HG03095 (cell line): ENCODE results near the gene TMEM273.

Source experiments
- ATAC-seq: cut with Tn5 transposase; IDR thresholded peaks from one replicate; pipeline ENCODE4 v1.9.1; 2021; ENCODE audit warnings: moderate library complexity; ENCODE audit not compliant: unreplicated experiment

The TMEM273 gene

GRCh38 chr10:49187950-49188761, at the start of gene TMEM273:
TMEM273 (minus strand) TSS chr10:49188391; CDS start chr10:49188336, 55 bp downstream.
- peak; percentile 78 for ATAC-seq

GRCh38 chr10:49237985-49238384, 49.8 kb upstream of the TMEM273 start:
- ATAC-seq, result no peak

- ATAC-seq, result no peak
These were observed 47.2 kb upstream of the TMEM273 start for GRCh38 chr10:49235392-49235791.

- no peak for ATAC-seq
These were observed 43.1 kb upstream of the TMEM273 start for GRCh38 chr10:49231086-49231820.

- no peak for ATAC-seq
These were observed 41.8 kb upstream of the TMEM273 start for GRCh38 chr10:49230004-49230403.

GRCh38 chr10:49228677-49229076, 40.5 kb upstream of the TMEM273 start:
- ATAC-seq, result no peak

- no peak for ATAC-seq
These were observed 39.2 kb upstream of the TMEM273 start for GRCh38 chr10:49227406-49227805.

- no peak for ATAC-seq
These were observed 38.4 kb upstream of the TMEM273 start for GRCh38 chr10:49226594-49226993.

GRCh38 chr10:49225218-49225876, 37.2 kb upstream of the TMEM273 start:
- ATAC-seq, result no peak

- ATAC-seq, result no peak
These were observed 35.0 kb upstream of the TMEM273 start for GRCh38 chr10:49223205-49223604.

- no peak for ATAC-seq
These were observed 34.0 kb upstream of the TMEM273 start for GRCh38 chr10:49222170-49222569.

GRCh38 chr10:49220679-49221078, 32.5 kb upstream of the TMEM273 start:
- no peak for ATAC-seq

- ATAC-seq, result no peak
These were observed 31.8 kb upstream of the TMEM273 start for GRCh38 chr10:49220031-49220430.

GRCh38 chr10:49219248-49219647, 31.1 kb upstream of the TMEM273 start:
- ATAC-seq, result no peak

- ATAC-seq, result no peak
These were observed 30.3 kb upstream of the TMEM273 start for GRCh38 chr10:49218480-49218879.

- ATAC-seq, result no peak
These were observed 29.5 kb upstream of the TMEM273 start for GRCh38 chr10:49217645-49218044.

- no peak for ATAC-seq
These were observed 25.0 kb upstream of the TMEM273 start for GRCh38 chr10:49213211-49213610.

- no peak for ATAC-seq
These were observed 24.6 kb upstream of the TMEM273 start for GRCh38 chr10:49212783-49213182.

- no peak for ATAC-seq
These were observed 23.9 kb upstream of the TMEM273 start for GRCh38 chr10:49212076-49212475.

GRCh38 chr10:49208996-49209395, 20.8 kb upstream of the TMEM273 start:
- no peak for ATAC-seq

GRCh38 chr10:49207936-49208487, 19.8 kb upstream of the TMEM273 start:
- no peak for ATAC-seq
